ENCODE data around the gene VWA8.

- TF ChIP-seq MAX (IDR thresholded peaks at IDR 0.05) (no peak), CTCF (IDR thresholded peaks at IDR 0.05; ENCODE audit: low read depth, low read length, missing input control) (no peak), YY1 (IDR thresholded peaks at IDR 0.05) (no peak), SP1 (IDR thresholded peaks at IDR 0.05) (no peak), RAD21 (IDR thresholded peaks at IDR 0.05) (peak; percentile 25 to 31), TAF1 (conservative IDR thresholded peaks at IDR 0.05) (no peak), JUND (IDR thresholded peaks at IDR 0.05) (peak in 1 of 2 donors; percentile 70), ZBTB33 (IDR thresholded peaks at IDR 0.05) (no peak), ATF3 (IDR thresholded peaks at IDR 0.05) (no peak), EGR1 (IDR thresholded peaks at IDR 0.05; ENCODE audit: low read depth in 2 of 2) (no peak)
Observed at GRCh38 chr13:41827507-41828213, 133.2 kb downstream of the VWA8 start.
